ENCODE measurements around the gene ADGRD2.
"Not testable (repeated sequence)": the region's sequence is repeated elsewhere in the genome, so short reads cannot be mapped to it uniquely, and the experiment has no call there.

The ADGRD2 gene

GRCh38 chr9:124450241-124450924, at the start of gene ADGRD2:
TSS of gene ADGRD2 (plus strand) at chr9:124450451. CDS start at chr9:124451667, 1,216 bp downstream.
- DNase-seq (ENCODE audit: low read depth, low spot score): peak; percentile 75

- DNase-seq (ENCODE audit: low read depth, low spot score): no peak
These were observed 47.0 kb upstream of the ADGRD2 start for GRCh38 chr9:124403246-124403645.

- DNase-seq (ENCODE audit: low read depth, low spot score): no peak
These were observed 40.8 kb upstream of the ADGRD2 start for GRCh38 chr9:124409410-124409809.

GRCh38 chr9:124410321-124410913, 39.8 kb upstream of the ADGRD2 start:
- DNase-seq (ENCODE audit: low read depth, low spot score): no peak

- no peak for DNase-seq (ENCODE audit: low read depth, low spot score)
These were observed 38.6 kb upstream of the ADGRD2 start for GRCh38 chr9:124411514-124412227.

- DNase-seq (ENCODE audit: low read depth, low spot score): no peak
These were observed 38.0 kb upstream of the ADGRD2 start for GRCh38 chr9:124412228-124412575.

GRCh38 chr9:124414612-124415011, 35.6 kb upstream of the ADGRD2 start:
- DNase-seq (ENCODE audit: low read depth, low spot score): peak; percentile 29

GRCh38 chr9:124415102-124415851, 35.0 kb upstream of the ADGRD2 start, which contains the start of gene PSMB7:
TSS of gene PSMB7 (minus strand) at chr9:124415442. CDS start at chr9:124415425, 17 bp downstream.
- DNase-seq (ENCODE audit: low read depth, low spot score): peak; percentile 98

- DNase-seq (ENCODE audit: low read depth, low spot score): peak; percentile 67
These were observed 34.3 kb upstream of the ADGRD2 start for GRCh38 chr9:124415852-124416484.

GRCh38 chr9:124419832-124420489, 30.3 kb upstream of the ADGRD2 start:
- DNase-seq (ENCODE audit: low read depth, low spot score): no peak

GRCh38 chr9:124420991-124421543, 29.2 kb upstream of the ADGRD2 start:
- DNase-seq (ENCODE audit: low read depth, low spot score): no peak

GRCh38 chr9:124423155-124423554, 27.1 kb upstream of the ADGRD2 start:
- no peak for DNase-seq (ENCODE audit: low read depth, low spot score)

GRCh38 chr9:124423591-124423990, 26.7 kb upstream of the ADGRD2 start:
- DNase-seq (ENCODE audit: low read depth, low spot score): no peak

GRCh38 chr9:124425733-124426132, 24.5 kb upstream of the ADGRD2 start:
- not testable (repeated sequence) for DNase-seq (ENCODE audit: low read depth, low spot score)

GRCh38 chr9:124426361-124426760, 23.9 kb upstream of the ADGRD2 start:
- no peak for DNase-seq (ENCODE audit: low read depth, low spot score)

- no peak for DNase-seq (ENCODE audit: low read depth, low spot score)
These were observed 23.0 kb upstream of the ADGRD2 start for GRCh38 chr9:124427281-124427680.

- no peak for DNase-seq (ENCODE audit: low read depth, low spot score)
These were observed 21.3 kb upstream of the ADGRD2 start for GRCh38 chr9:124428751-124429529.

GRCh38 chr9:124429530-124429867, 20.8 kb upstream of the ADGRD2 start:
- DNase-seq (ENCODE audit: low read depth, low spot score): no peak

- no peak for DNase-seq (ENCODE audit: low read depth, low spot score)
These were observed 13.9 kb upstream of the ADGRD2 start for GRCh38 chr9:124436320-124436719.

- DNase-seq (ENCODE audit: low read depth, low spot score): no peak
These were observed 13.2 kb upstream of the ADGRD2 start for GRCh38 chr9:124437086-124437485.

All from ELF-1 (cell line).